Measurements from ENCODE around the gene BLCAP.
A peak's percentile ranks its signal among the peaks of the same experiment; 100 is the strongest.
"Not testable (repeated sequence)": the region's sequence is repeated elsewhere in the genome, so short reads cannot be mapped to it uniquely, and the experiment has no call there.

The BLCAP gene, protein sequence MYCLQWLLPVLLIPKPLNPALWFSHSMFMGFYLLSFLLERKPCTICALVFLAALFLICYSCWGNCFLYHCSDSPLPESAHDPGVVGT

DNA sequence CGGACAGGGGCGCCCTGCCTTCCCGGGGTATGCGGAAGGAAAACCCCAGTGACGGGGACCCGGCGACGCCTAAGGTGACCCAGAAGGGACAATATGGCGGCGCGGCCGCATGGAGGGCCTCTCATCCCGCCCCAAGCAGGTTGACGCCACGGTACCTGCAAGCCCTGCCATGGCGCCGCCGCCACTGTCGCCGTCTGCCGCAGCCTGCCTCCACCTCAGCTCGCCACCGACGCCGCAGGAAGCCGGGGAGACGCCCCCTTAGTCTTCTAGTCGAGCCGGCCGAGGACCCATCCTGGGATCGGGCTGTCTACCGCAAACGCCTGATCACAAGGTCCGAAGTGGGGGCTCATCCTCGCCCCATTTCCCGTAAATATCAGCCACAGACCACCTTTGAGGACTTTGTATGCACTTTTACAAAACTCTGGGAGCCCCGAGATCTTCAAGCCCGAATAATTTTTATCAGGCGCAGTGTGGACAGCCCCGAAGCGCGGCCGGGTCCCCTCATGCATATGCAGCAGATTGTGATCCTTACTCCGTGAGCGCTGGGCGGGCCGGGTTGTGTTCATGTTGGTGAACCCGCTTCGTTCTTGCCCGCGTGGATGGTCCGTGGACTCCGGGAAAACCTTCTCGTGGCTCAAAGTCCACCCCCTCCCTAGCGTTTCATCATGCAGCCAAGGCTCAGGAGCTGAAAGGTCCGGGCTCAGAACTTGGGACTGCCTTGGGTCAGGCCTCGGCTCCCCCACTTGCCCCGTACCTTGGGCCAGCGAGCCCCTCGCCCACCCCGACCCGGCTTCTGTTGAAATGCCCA, at the start of gene BLCAP:
TSS of gene BLCAP (minus strand) at position 239 of the 808 bp plus-strand sequence. CDS start 8,702 bp downstream, outside the sequence.
- peak; percentile 87 for DNase-seq (ENCODE audit: low read depth)

GRCh38 chr20:37577436-37577835, 49.8 kb upstream of the BLCAP start:
- not testable (repeated sequence) for DNase-seq (ENCODE audit: low read depth)

- no peak for DNase-seq (ENCODE audit: low read depth)
These were observed 49.2 kb upstream of the BLCAP start for GRCh38 chr20:37576911-37577310.

GRCh38 chr20:37575884-37576283, 48.2 kb upstream of the BLCAP start:
- no peak for DNase-seq (ENCODE audit: low read depth)

GRCh38 chr20:37574199-37574890, 46.7 kb upstream of the BLCAP start:
- no peak for DNase-seq (ENCODE audit: low read depth)

- DNase-seq (ENCODE audit: low read depth), result no peak
These were observed 46.0 kb upstream of the BLCAP start for GRCh38 chr20:37573626-37574198.

GRCh38 chr20:37571033-37571432, 43.4 kb upstream of the BLCAP start:
- DNase-seq (ENCODE audit: low read depth), result no peak

DNA sequence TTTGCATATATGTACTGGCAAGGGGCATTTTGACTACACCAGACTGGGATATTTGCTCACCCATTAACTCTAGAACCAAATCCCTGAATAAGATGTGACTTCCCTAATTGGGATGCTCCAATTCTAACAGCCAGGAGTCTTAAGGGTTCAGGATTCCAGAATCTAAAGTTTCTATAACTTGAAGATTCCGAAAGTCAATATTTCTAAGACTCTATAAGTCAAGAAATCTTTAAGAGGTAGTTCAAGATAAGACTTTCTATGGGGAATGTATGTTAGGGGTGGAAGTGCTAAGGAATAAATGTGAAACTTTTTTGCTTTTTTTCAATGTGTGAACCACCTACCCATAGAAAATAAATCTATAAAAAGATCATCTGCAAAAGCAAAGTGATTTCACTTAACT, 42.7 kb upstream of the BLCAP start:
- no peak for DNase-seq (ENCODE audit: low read depth)

GRCh38 chr20:37567671-37568588, 40.3 kb upstream of the BLCAP start:
- DNase-seq (ENCODE audit: low read depth), result peak; percentile 9

DNA sequence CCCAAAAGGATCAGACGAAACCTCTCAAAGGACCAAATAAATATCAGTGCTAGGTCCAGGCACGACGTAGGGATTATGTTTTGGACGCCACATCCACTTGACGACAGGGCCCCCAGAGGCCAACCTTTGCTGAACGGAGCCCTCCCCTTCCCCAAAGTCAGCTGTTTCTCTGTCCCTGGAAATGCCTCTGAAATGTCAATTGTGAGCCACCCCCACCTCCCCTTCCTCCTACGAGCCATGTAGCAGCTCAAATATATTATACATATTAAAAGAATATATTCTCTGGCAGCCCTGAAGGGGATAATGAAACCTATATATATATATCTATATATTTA, 39.6 kb upstream of the BLCAP start:
- DNase-seq (ENCODE audit: low read depth), result no peak

DNA sequence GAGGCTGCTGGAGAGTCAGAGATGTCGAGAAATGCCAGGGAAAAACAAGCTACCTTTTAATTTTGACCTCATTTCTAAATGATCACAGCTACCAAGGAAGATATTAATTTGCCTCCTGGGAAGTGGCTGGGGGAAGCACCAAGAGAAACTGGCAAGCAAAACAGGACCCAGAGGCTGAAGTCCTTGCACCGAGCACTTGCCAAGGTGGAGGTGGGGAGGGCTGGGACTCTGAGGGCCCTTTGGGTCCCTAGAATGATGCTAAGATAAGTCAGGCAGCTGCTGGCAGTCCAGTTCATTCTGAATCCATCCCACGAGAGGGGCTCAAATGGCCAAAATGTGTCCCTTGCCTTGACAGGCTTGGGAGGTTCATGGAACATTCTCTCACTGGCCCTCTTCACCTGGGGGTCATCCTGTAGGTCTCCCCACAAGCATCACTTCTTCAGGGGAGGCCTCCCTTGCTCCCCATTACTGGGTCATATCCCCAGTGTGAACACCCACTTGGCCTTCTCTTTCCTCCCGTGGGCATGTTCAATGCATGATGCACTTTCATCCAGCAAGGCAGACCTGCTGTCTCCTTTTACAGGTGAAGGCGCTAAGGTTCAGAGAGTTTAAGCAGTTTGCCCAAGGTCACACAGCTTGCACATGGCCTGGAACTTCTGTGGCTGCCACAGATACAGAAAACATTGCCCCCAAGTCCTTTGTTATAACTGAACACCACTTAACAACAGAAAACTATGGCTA, 39.1 kb upstream of the BLCAP start:
- no peak for DNase-seq (ENCODE audit: low read depth)

DNA sequence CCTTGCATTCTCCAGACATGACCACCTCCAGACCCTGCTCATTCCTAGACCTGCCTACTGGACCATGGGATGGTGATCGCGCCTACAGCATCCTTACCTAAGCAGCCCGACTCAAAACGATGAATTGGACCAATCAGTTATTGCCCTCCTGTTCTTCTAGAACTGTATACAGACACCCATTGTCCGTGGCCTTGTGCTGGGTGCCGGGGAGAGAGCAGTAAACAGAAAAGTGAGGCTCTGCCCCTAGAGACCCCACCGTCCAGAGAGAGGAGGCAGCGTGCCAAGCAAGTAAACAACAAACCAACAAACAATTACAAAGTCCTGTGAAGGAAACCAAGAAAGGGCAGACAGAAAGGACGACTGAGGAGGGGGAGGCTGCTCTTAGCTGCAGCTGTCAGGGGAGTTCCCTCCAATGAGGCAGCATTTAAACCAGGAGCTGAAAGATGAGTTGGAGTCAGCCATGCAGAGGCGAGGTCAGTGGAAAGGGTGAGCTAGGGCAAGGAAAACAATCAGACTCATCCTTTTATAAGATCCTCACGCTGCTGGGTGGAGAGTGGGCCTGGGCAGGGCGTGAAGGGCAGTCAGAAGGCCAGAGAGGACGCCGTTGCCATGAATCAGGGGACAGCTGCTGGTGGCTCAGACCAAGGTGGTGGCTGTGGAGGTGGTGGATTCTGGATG, 37.6 kb upstream of the BLCAP start:
- DNase-seq (ENCODE audit: low read depth), result no peak

GRCh38 chr20:37564388-37565133, 36.9 kb upstream of the BLCAP start:
- DNase-seq (ENCODE audit: low read depth), result peak; percentile 38

GRCh38 chr20:37564016-37564387, 36.3 kb upstream of the BLCAP start:
- no peak for DNase-seq (ENCODE audit: low read depth)

GRCh38 chr20:37562695-37563480, 35.2 kb upstream of the BLCAP start:
- DNase-seq (ENCODE audit: low read depth), result no peak

DNA sequence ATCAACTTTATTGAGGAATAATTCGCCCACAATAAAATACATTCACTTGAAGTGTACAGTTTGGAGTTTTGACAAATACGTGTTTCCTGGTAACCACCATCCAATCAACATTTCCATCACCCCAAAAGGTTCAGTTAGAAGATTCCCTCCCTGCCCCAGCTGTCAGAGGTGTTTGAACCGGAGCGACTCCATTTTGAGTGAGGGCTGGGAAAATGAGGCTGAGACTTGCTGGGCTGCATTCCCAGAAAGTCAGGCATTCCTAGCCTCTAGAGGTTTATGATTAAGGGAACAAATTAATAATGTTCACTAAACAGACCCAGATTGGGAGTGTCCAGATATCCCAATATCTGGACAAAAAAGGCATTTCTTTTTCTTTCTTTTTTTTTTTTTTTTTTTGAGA, 33.0 kb upstream of the BLCAP start:
- DNase-seq (ENCODE audit: low read depth), result no peak

- no peak for DNase-seq (ENCODE audit: low read depth)
These were observed 31.8 kb upstream of the BLCAP start for GRCh38 chr20:37559312-37560027.

DNA sequence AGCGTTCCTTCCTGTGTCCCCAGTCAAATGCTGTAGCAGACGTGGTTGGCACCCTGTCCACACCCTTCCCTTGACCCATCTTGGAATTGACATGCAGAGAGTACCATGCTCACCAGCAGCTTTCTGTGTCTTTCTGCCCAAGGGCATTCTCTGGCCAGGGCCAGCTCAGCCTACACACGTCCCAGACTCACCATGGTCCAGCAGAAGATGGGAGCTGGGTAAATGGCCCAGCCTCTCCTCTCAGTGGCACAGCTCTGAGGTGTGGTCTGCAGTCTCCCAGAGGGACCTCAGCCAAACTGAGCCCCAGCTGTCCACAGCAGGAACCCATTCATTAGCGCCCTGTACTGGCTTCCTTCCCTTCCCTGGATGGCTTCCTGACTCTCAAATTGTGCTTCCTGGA, 31.1 kb upstream of the BLCAP start:
- no peak for DNase-seq (ENCODE audit: low read depth)

DNA sequence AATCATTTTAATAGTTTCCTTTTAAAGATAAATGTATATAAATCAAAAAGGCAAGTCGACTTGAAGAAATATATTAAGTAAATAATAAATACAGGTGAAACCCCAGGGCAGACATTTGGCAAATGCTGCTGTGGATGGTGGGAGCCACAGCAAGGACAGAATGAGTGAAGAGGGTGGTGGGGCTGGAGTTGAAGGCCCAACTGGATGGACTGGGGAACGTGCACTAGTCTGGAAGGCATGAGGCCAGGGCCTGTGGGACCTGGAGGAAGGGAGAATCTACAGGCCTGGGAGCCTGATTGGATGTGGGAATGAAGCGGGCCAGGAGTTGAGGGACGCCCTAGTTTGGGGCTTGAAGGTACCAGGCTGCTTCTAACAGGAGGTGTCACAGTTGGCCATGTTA, 30.6 kb upstream of the BLCAP start:
- DNase-seq (ENCODE audit: low read depth), result no peak

Data from EH (cell line).